ENCODE results near the gene TMEM178A.

TMEM178A gene

DNA sequence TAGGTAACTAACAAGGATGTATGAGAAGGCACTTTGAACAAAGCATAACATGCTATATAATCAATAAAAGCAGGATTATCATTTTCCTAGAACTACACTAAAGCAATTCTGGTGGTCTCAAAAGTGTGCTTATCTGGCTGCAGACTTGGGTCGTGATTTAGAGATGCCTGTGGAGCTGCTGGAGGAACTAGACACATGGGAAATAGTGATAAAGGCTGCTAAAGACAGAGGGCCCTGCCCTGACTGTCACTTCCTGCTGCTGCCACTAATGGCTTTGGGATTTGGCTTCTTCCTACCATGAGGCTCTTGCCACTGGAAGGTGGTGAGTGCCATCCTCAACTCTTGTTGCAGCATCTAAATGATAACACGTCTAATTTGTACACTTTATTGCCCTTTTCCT is 22.5 kb downstream of the TMEM178A start:
- Histone ChIP-seq H3K27ac (ENCODE audit: low read depth, low read length) (no peak overlapping the region), H3K9ac (ENCODE audit: low read length in 5 of 5) (no peak overlapping the region), H3K4me1 (ENCODE audit: control insufficient read depth in 5 of 5, insufficient read depth in 5 of 5, low read length in 5 of 5) (no peaks in the 10 kb centered on the region), H3K9me3 (ENCODE audit: control insufficient read depth in 5 of 5, low read length in 5 of 5) (peaks cover 0 to 9% (median 8%) of the 10 kb centered on the region in 5 donors), H3K4me3 (ENCODE audit: low read depth in 1 of 5, low read length in 5 of 5) (no peak overlapping the region), H3K27me3 (ENCODE audit: control insufficient read depth in 5 of 5, insufficient read depth in 4 of 5, low read length in 5 of 5) (no peaks in the 10 kb centered on the region), H3K36me3 (ENCODE audit: control insufficient read depth in 5 of 5, insufficient read depth in 5 of 5, low read length in 5 of 5) (no peaks in the 10 kb centered on the region)

DNA sequence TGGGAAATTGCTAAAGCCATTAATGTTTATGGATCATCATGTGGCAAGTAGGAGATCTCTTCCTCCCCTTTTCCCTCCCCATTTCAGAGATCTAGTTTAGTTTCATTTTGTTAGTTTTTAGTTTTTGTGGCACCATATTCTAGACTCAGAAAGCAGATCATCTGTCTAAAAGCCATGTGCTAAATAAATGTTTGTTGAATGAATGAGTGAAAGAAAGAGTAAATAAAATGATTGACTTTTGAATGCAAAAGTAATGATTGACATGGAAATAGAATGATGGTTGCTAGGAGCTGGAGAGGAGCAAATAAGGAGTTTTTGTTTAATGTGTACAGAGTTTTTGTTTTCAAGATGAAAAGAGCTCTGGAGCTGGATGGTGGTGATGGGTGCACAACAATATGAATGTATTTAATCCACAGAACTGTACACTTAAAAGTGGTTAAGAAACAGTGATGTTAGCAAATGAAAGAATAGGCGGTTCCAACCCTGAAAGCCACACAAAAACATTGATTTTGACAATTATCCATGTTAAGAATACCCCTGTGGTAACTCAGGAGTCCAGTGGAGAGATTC is 23.6 kb downstream of the TMEM178A start:
- Histone ChIP-seq H3K9ac (ENCODE audit: low read length in 5 of 5) (no peak overlapping the region), H3K4me1 (ENCODE audit: control insufficient read depth in 5 of 5, insufficient read depth in 5 of 5, low read length in 5 of 5) (no peaks in the 10 kb centered on the region), H3K9me3 (ENCODE audit: control insufficient read depth in 5 of 5, low read length in 5 of 5) (peaks cover 0 to 9% (median 8%) of the 10 kb centered on the region in 5 donors), H3K4me3 (ENCODE audit: low read depth in 1 of 5, low read length in 5 of 5) (no peak overlapping the region), H3K27me3 (ENCODE audit: control insufficient read depth in 5 of 5, insufficient read depth in 4 of 5, low read length in 5 of 5) (no peaks in the 10 kb centered on the region), H3K27ac (ENCODE audit: low read depth, low read length) (no peak overlapping the region), H3K36me3 (ENCODE audit: control insufficient read depth in 5 of 5, insufficient read depth in 5 of 5, low read length in 5 of 5) (no peaks in the 10 kb centered on the region)

- no peak overlapping the region for H3K9ac ChIP-seq (ENCODE audit: low read length in 5 of 5)
- no peaks in the 10 kb centered on the region for H3K36me3 ChIP-seq (ENCODE audit: control insufficient read depth in 5 of 5, insufficient read depth in 5 of 5, low read length in 5 of 5)
- no peak overlapping the region for H3K4me3 ChIP-seq (ENCODE audit: low read depth in 1 of 5, low read length in 5 of 5)
- no peak overlapping the region for H3K27ac ChIP-seq (ENCODE audit: low read depth, low read length)
- H3K9me3 ChIP-seq (ENCODE audit: control insufficient read depth in 5 of 5, low read length in 5 of 5): peaks cover 0 to 9% (median 8%) of the 10 kb centered on the region in 5 donors
- H3K4me1 ChIP-seq (ENCODE audit: control insufficient read depth in 5 of 5, insufficient read depth in 5 of 5, low read length in 5 of 5): no peaks in the 10 kb centered on the region
- H3K27me3 ChIP-seq (ENCODE audit: control insufficient read depth in 5 of 5, insufficient read depth in 4 of 5, low read length in 5 of 5): no peaks in the 10 kb centered on the region
Observed at GRCh38 chr2:39689876-39690275, 24.2 kb downstream of the TMEM178A start.

DNA sequence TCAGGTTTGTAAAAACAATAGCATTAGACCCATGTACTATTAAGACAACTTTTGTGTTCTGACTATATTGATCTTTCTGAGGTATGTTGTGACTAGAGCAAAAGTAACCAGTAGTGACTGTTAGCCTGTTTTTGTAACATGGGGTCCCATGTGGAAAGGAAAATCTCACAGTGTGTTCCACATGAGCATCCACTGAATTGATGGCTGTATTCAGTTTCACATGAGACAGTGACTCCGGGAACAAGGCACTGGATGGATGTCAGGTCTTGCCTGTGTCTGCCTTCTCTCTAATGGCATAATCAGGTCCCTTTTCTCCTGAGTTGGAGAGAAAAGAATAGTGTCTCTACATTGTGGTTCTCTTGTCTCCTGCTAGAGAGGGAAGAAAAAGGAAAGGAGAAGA is 27.5 kb downstream of the TMEM178A start:
- peaks cover 0 to 9% (median 8%) of the 10 kb centered on the region in 5 donors for H3K9me3 ChIP-seq (ENCODE audit: control insufficient read depth in 5 of 5, low read length in 5 of 5)
- H3K9ac ChIP-seq (ENCODE audit: low read length in 5 of 5): no peak overlapping the region
- no peak overlapping the region for H3K4me3 ChIP-seq (ENCODE audit: low read depth in 1 of 5, low read length in 5 of 5)
- H3K27me3 ChIP-seq (ENCODE audit: control insufficient read depth in 5 of 5, insufficient read depth in 4 of 5, low read length in 5 of 5): no peaks in the 10 kb centered on the region
- H3K36me3 ChIP-seq (ENCODE audit: control insufficient read depth in 5 of 5, insufficient read depth in 5 of 5, low read length in 5 of 5): no peaks in the 10 kb centered on the region
- no peak overlapping the region for H3K27ac ChIP-seq (ENCODE audit: low read depth, low read length)
- H3K4me1 ChIP-seq (ENCODE audit: control insufficient read depth in 5 of 5, insufficient read depth in 5 of 5, low read length in 5 of 5): peaks cover 0 to 17% (median 2%) of the 10 kb centered on the region in 5 donors

GRCh38 chr2:39696101-39696553 is 30.4 kb downstream of the TMEM178A start:
- Histone ChIP-seq H3K9me3 (ENCODE audit: control insufficient read depth in 5 of 5, low read length in 5 of 5) (peaks cover 0 to 7% (median 2%) of the 10 kb centered on the region in 5 donors), H3K4me1 (ENCODE audit: control insufficient read depth in 5 of 5, insufficient read depth in 5 of 5, low read length in 5 of 5) (peaks cover 0 to 17% (median 2%) of the 10 kb centered on the region in 5 donors), H3K4me3 (ENCODE audit: low read depth in 1 of 5, low read length in 5 of 5) (no peak overlapping the region), H3K36me3 (ENCODE audit: control insufficient read depth in 5 of 5, insufficient read depth in 5 of 5, low read length in 5 of 5) (no peaks in the 10 kb centered on the region), H3K27ac (ENCODE audit: low read depth, low read length) (no peak overlapping the region), H3K9ac (ENCODE audit: low read length in 5 of 5) (no peak overlapping the region), H3K27me3 (ENCODE audit: control insufficient read depth in 5 of 5, insufficient read depth in 4 of 5, low read length in 5 of 5) (no peaks in the 10 kb centered on the region)

GRCh38 chr2:39696838-39697237 is 31.1 kb downstream of the TMEM178A start:
- no peak overlapping the region for H3K9ac ChIP-seq (ENCODE audit: low read length in 5 of 5)
- H3K4me1 ChIP-seq (ENCODE audit: control insufficient read depth in 5 of 5, insufficient read depth in 5 of 5, low read length in 5 of 5): peaks cover 0 to 17% (median 2%) of the 10 kb centered on the region in 5 donors
- H3K27me3 ChIP-seq (ENCODE audit: control insufficient read depth in 5 of 5, insufficient read depth in 4 of 5, low read length in 5 of 5): no peaks in the 10 kb centered on the region
- no peak overlapping the region for H3K4me3 ChIP-seq (ENCODE audit: low read depth in 1 of 5, low read length in 5 of 5)
- peaks cover 0 to 9% (median 7%) of the 10 kb centered on the region in 5 donors for H3K9me3 ChIP-seq (ENCODE audit: control insufficient read depth in 5 of 5, low read length in 5 of 5)
- no peaks in the 10 kb centered on the region for H3K36me3 ChIP-seq (ENCODE audit: control insufficient read depth in 5 of 5, insufficient read depth in 5 of 5, low read length in 5 of 5)
- H3K27ac ChIP-seq (ENCODE audit: low read depth, low read length): no peak overlapping the region

DNA sequence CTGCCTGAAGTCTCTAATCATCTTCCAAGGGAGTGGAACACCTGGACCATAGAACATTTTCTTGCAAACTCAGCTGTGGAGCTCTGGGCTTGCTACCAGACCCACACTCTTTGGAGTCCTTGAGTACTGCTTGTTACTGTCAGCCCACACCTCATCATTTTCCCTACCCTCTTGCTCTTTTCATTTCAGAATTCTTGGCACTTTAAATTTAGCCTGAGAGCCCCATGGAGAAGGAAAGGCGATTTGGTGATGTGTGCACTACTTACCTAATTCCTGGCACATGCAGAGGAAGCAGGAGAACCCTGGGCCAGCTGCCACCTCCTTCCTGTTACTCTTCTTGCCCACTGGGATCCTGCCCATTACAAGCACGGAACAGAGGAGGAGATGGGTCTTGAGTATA is 31.7 kb downstream of the TMEM178A start:
- Histone ChIP-seq H3K9ac (ENCODE audit: low read length in 5 of 5) (no peak overlapping the region), H3K9me3 (ENCODE audit: control insufficient read depth in 5 of 5, low read length in 5 of 5) (peaks cover 0 to 16% (median 11%) of the 10 kb centered on the region in 5 donors), H3K36me3 (ENCODE audit: control insufficient read depth in 5 of 5, insufficient read depth in 5 of 5, low read length in 5 of 5) (no peaks in the 10 kb centered on the region), H3K4me3 (ENCODE audit: low read depth in 1 of 5, low read length in 5 of 5) (no peak overlapping the region), H3K27me3 (ENCODE audit: control insufficient read depth in 5 of 5, insufficient read depth in 4 of 5, low read length in 5 of 5) (no peaks in the 10 kb centered on the region), H3K4me1 (ENCODE audit: control insufficient read depth in 5 of 5, insufficient read depth in 5 of 5, low read length in 5 of 5) (peaks cover 0 to 17% (median 2%) of the 10 kb centered on the region in 5 donors), H3K27ac (ENCODE audit: low read depth, low read length) (no peak overlapping the region)

DNA sequence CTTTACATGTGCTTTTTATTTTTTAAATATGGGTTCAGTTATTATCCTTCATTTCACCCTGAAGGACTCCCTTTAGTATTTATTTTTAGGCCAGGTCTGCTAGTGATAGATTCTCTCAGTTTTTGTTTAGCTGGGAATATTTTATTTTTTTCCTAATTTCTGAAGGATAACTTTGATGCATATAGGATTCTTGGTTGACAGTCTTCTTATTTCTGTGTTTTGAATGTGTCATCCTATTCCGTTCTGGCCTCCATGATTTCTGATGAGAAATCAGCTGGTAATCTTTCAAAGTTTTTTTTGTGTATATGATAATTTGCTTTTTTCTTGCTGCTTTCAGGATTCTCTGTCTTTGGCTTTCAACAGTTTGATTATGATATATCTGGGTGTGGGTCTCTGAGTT is 35.4 kb downstream of the TMEM178A start:
- Histone ChIP-seq H3K9me3 (ENCODE audit: control insufficient read depth in 5 of 5, low read length in 5 of 5) (peaks cover 0 to 17% (median 11%) of the 10 kb centered on the region in 5 donors), H3K27ac (ENCODE audit: low read depth, low read length) (no peak overlapping the region)

GRCh38 chr2:39703181-39703872 is 37.6 kb downstream of the TMEM178A start:
- Histone ChIP-seq H3K27ac (ENCODE audit: low read depth, low read length) (no peak overlapping the region), H3K4me1 (ENCODE audit: control insufficient read depth in 5 of 5, insufficient read depth in 5 of 5, low read length in 5 of 5) (no peaks in the 10 kb centered on the region), H3K4me3 (ENCODE audit: low read depth in 1 of 5, low read length in 5 of 5) (no peak overlapping the region), H3K9me3 (ENCODE audit: control insufficient read depth in 5 of 5, low read length in 5 of 5) (peaks cover 0 to 17% (median 11%) of the 10 kb centered on the region in 5 donors), H3K27me3 (ENCODE audit: control insufficient read depth in 5 of 5, insufficient read depth in 4 of 5, low read length in 5 of 5) (no peaks in the 10 kb centered on the region), H3K36me3 (ENCODE audit: control insufficient read depth in 5 of 5, insufficient read depth in 5 of 5, low read length in 5 of 5) (no peaks in the 10 kb centered on the region), H3K9ac (ENCODE audit: low read length in 5 of 5) (no peak overlapping the region)

More for the DNA sequence above, 35.4 kb downstream of the TMEM178A start:
- Histone ChIP-seq H3K9ac (ENCODE audit: low read length in 5 of 5) (no peak overlapping the region), H3K4me3 (ENCODE audit: low read depth in 1 of 5, low read length in 5 of 5) (no peak overlapping the region), H3K27me3 (ENCODE audit: control insufficient read depth in 5 of 5, insufficient read depth in 4 of 5, low read length in 5 of 5) (no peaks in the 10 kb centered on the region), H3K4me1 (ENCODE audit: control insufficient read depth in 5 of 5, insufficient read depth in 5 of 5, low read length in 5 of 5) (peaks cover 0 to 14% (median 2%) of the 10 kb centered on the region in 5 donors), H3K36me3 (ENCODE audit: control insufficient read depth in 5 of 5, insufficient read depth in 5 of 5, low read length in 5 of 5) (no peaks in the 10 kb centered on the region)

DNA sequence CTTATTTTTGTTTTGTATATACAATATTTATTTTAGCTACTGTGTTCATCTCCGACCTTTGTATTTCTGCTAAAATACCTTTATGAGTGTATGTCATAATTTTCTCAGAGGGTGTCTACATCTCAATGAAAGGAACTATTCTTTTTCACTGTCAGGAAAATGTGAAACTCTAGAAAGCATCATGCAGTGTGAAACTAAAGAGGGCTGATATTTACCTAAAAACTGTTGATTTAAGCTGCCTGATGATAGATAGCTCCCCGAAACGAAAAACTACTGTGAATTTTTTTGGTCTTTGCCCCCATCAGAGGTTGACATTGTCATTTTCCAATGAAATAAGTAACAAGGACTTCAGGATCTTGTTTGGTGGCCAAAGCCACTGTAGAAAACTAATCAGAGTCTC is 38.8 kb downstream of the TMEM178A start:
- H3K27me3 ChIP-seq (ENCODE audit: control insufficient read depth in 5 of 5, insufficient read depth in 4 of 5, low read length in 5 of 5): no peaks in the 10 kb centered on the region
- H3K9ac ChIP-seq (ENCODE audit: low read length in 5 of 5): no peak overlapping the region
- H3K27ac ChIP-seq (ENCODE audit: low read depth, low read length): no peak overlapping the region
- H3K4me1 ChIP-seq (ENCODE audit: control insufficient read depth in 5 of 5, insufficient read depth in 5 of 5, low read length in 5 of 5): no peaks in the 10 kb centered on the region
- no peak overlapping the region for H3K4me3 ChIP-seq (ENCODE audit: low read depth in 1 of 5, low read length in 5 of 5)
- H3K36me3 ChIP-seq (ENCODE audit: control insufficient read depth in 5 of 5, insufficient read depth in 5 of 5, low read length in 5 of 5): no peaks in the 10 kb centered on the region
- peaks cover 0 to 17% (median 9%) of the 10 kb centered on the region in 5 donors for H3K9me3 ChIP-seq (ENCODE audit: control insufficient read depth in 5 of 5, low read length in 5 of 5)
